ENCODE measurements around the gene ALDOC. TPM values are rescaled to one million over a fixed set of nuclear protein-coding genes. Genes with fewer than 3 reads are reported as not detected.

Gene ALDOC
- total RNA-seq, 1 donor from 2014 or later, result 26.2 TPM

GRCh38 chr17:28532050-28532960 lies 44.4 kb downstream of the ALDOC start:
- DNase-seq (ENCODE audit: low spot score), result no peak

GRCh38 chr17:28530926-28531325 lies 45.8 kb downstream of the ALDOC start:
- DNase-seq (ENCODE audit: low spot score), result no peak

GRCh38 chr17:28530250-28530649 lies 46.4 kb downstream of the ALDOC start:
- DNase-seq (ENCODE audit: low spot score), result no peak

- DNase-seq (ENCODE audit: low spot score), result no peak
Observed at GRCh38 chr17:28529013-28529400, 47.7 kb downstream of the ALDOC start.

- peak; percentile 40 for DNase-seq (ENCODE audit: low spot score)
Observed at GRCh38 chr17:28528327-28529012, 48.2 kb downstream of the ALDOC start.

GRCh38 chr17:28527859-28528258 lies 48.8 kb downstream of the ALDOC start:
- no peak for DNase-seq (ENCODE audit: low spot score)

GRCh38 chr17:28527181-28527681 lies 49.5 kb downstream of the ALDOC start:
- no peak for DNase-seq (ENCODE audit: low spot score)

- DNase-seq (ENCODE audit: low spot score), result no peak
Observed at GRCh38 chr17:28526381-28526780, 50.3 kb downstream of the ALDOC start.

GRCh38 chr17:28524476-28525424 lies 51.9 kb downstream of the ALDOC start:
- peak; percentile 79 for DNase-seq (ENCODE audit: low spot score)

- DNase-seq (ENCODE audit: low spot score), result no peak
Observed at GRCh38 chr17:28523876-28524275, 52.8 kb downstream of the ALDOC start.

GRCh38 chr17:28523186-28523585 lies 53.5 kb downstream of the ALDOC start:
- no peak for DNase-seq (ENCODE audit: low spot score)

Other genes with a start within 250 kb of the ALDOC start
- 85.0 TPM for gene IFT20, start 241.4 kb downstream of the ALDOC start, total RNA-seq (ENCODE audit: insufficient read depth, low replicate concordance)
- gene TNFAIP1, start 241.1 kb downstream of the ALDOC start, total RNA-seq (ENCODE audit: insufficient read depth, low replicate concordance), result 36.8 TPM
- gene POLDIP2, start 219.4 kb downstream of the ALDOC start, total RNA-seq (ENCODE audit: insufficient read depth, low replicate concordance), result 27.2 TPM
- not detected for gene SEBOX, start 211.7 kb downstream of the ALDOC start, total RNA-seq (ENCODE audit: insufficient read depth, low replicate concordance)
- gene VTN, start 206.6 kb downstream of the ALDOC start, total RNA-seq (ENCODE audit: insufficient read depth, low replicate concordance), result 8.7 TPM
- gene SARM1, start 205.2 kb downstream of the ALDOC start, total RNA-seq (ENCODE audit: insufficient read depth, low replicate concordance), result 9.4 TPM
- 7.7 TPM for gene SLC46A1, start 170.7 kb downstream of the ALDOC start, total RNA-seq (ENCODE audit: insufficient read depth, low replicate concordance)
- 0.72 TPM for gene SLC13A2, start 103.3 kb downstream of the ALDOC start, total RNA-seq (ENCODE audit: insufficient read depth, low replicate concordance)
- not detected for gene FOXN1, start 70.5 kb downstream of the ALDOC start, total RNA-seq (ENCODE audit: insufficient read depth, low replicate concordance)
- gene UNC119, start 24.3 kb downstream of the ALDOC start, total RNA-seq (ENCODE audit: insufficient read depth, low replicate concordance), result 26.2 TPM
- gene PIGS, start 5.4 kb downstream of the ALDOC start, total RNA-seq (ENCODE audit: insufficient read depth, low replicate concordance), result 14.2 TPM
- 18.8 TPM for gene SPAG5, start 22.1 kb upstream of the ALDOC start, total RNA-seq (ENCODE audit: insufficient read depth, low replicate concordance)
- gene RSKR, start 37.3 kb upstream of the ALDOC start, total RNA-seq (ENCODE audit: insufficient read depth, low replicate concordance), result 15.2 TPM
- gene BLTP2, start 68.3 kb upstream of the ALDOC start, total RNA-seq (ENCODE audit: insufficient read depth, low replicate concordance), result 63.3 TPM
- gene SDF2, start 85.0 kb upstream of the ALDOC start, total RNA-seq (ENCODE audit: insufficient read depth, low replicate concordance), result 44.8 TPM
- 40.4 TPM for gene SUPT6H, start 85.3 kb upstream of the ALDOC start, total RNA-seq (ENCODE audit: insufficient read depth, low replicate concordance)
- gene PROCA1, start 135.0 kb upstream of the ALDOC start, total RNA-seq (ENCODE audit: insufficient read depth, low replicate concordance), result 18.1 TPM
- 149 TPM for gene RAB34, start 141.0 kb upstream of the ALDOC start, total RNA-seq (ENCODE audit: insufficient read depth, low replicate concordance)
- gene RPL23A, start 143.1 kb upstream of the ALDOC start, total RNA-seq (ENCODE audit: insufficient read depth, low replicate concordance), result 698 TPM
- gene TLCD1, start 149.3 kb upstream of the ALDOC start, total RNA-seq (ENCODE audit: insufficient read depth, low replicate concordance), result 5.1 TPM
- 0.24 TPM for gene NEK8, start 151.9 kb upstream of the ALDOC start, total RNA-seq (ENCODE audit: insufficient read depth, low replicate concordance)
- gene TRAF4, start 167.1 kb upstream of the ALDOC start, total RNA-seq (ENCODE audit: insufficient read depth, low replicate concordance), result 15.2 TPM